Heart left ventricle (tissue), 16 donors: ENCODE results near the gene RGCC. TPM values are rescaled to one million over a fixed set of nuclear protein-coding genes. Genes with fewer than 3 reads are reported as not detected.

Experiments
- ATAC-seq, 4 donors: fragments of 200-7000 bp; cut with Tn5 transposase; one replicate each; pipeline ENCODE4 v1.9.1; 2020 to 2022; ENCODE audit warnings: moderate library complexity in 4 of 4, mild to moderate bottlenecking in 3 of 4, moderate number of reproducible peaks in 1 of 4
- DNase-seq, 5 donors: peaks; one replicate each; pipeline ENCODE4 v3.0.0-alpha.2; 2020
- H3K27ac ChIP-seq, 12 donors: fragments of 200-600 bp; sonication (generic) in 4 of 12; one replicate each; pipeline versions ENCODE4 v1.5.0 to v1.8.0; 2016 to 2022; ENCODE audit warnings: mild to moderate bottlenecking in 2 of 12
- H3K27me3 ChIP-seq, 9 donors: fragments of 200-600 bp; sonication (generic) in 2 of 9; one replicate each; pipeline versions ENCODE4 v1.5.1 to v1.8.0; 2016 to 2022; ENCODE audit warnings: mild to moderate bottlenecking in 3 of 9
- H3K36me3 ChIP-seq, 9 donors: fragments of 200-600 bp; sonication (generic) in 2 of 9; one replicate each; pipeline versions ENCODE4 v1.5.0 to v1.8.0; 2018 to 2022; ENCODE audit warnings: mild to moderate bottlenecking in 2 of 9
- H3K4me1 ChIP-seq, 12 donors: fragments of 200-600 bp; sonication (generic) in 4 of 12; one replicate each; pipeline versions ENCODE4 v1.5.0 to v1.8.0; 2016 to 2022; ENCODE audit warnings: mild to moderate bottlenecking in 3 of 12
- H3K4me3 ChIP-seq, 12 donors: fragments of 200-600 bp; sonication (generic) in 4 of 12; one replicate each; pipeline versions ENCODE4 v1.5.0 to v1.8.0; 2017 to 2022; ENCODE audit warnings: mild to moderate bottlenecking in 9 of 12, moderate library complexity in 4 of 12
- H3K9me3 ChIP-seq, 12 donors: fragments of 200-600 bp; sonication (generic) in 4 of 12; one replicate each; pipeline versions ENCODE4 v1.5.0 to v1.8.0; 2016 to 2022; ENCODE audit warnings: mild to moderate bottlenecking in 1 of 12
- CTCF ChIP-seq, 12 donors: fragments of 200-600 bp; sonication (generic) in 4 of 12; IDR thresholded peaks; one replicate each; pipeline versions ENCODE4 v1.5.0 to v1.8.0; 2018 to 2022; ENCODE audit warnings: antibody characterized with exemption in 12 of 12, mild to moderate bottlenecking in 5 of 12
- POLR2A ChIP-seq, 2 donors: fragments of 450-650 bp; IDR thresholded peaks; one replicate each; pipeline ENCODE4 v1.6.1; 2017; ENCODE audit warnings: antibody characterized with exemption in 2 of 2, mild to moderate bottlenecking in 2 of 2, moderate library complexity in 2 of 2
- WGBS, 4 donors: extraction: QIAGEN DNeasy Blood & Tissue Kit in 2 of 4; methylation state at CpG; one replicate each; pipeline versions ENCODE4 v1.1.5 to v1.1.7; 2013 to 2018; 5-methylcytosine and 5-hydroxymethylcytosine counted together
- intact Hi-C, 10 donors: fragments of 100-400 bp; cut with DNase I; formaldehyde crosslinking; loops; one replicate each; pipeline versions ENCODE4 v1.11.1 to v1.14.2; 2022
- polyA plus RNA-seq, 2 donors: library from polyadenylated mRNA; stranded (reverse); fragments of 200-250 nt; gene quantifications; one replicate each; pipeline ENCODE4 v1.2.3, GENCODE V29; 2013
- total RNA-seq, 9 donors: library from RNA; depleted of rRNA in 2 of 9; stranded (reverse); fragments of >200 nt in 2 of 9; fragmentation: NEBNext Ultra II Directional in 3 of 9; extraction: Animal tissue kit (Norgen Biotek cat#: 25700) in 3 of 9; gene quantifications; one replicate each; pipeline versions ENCODE4 v1.1.0 to v1.2.4, GENCODE V29; 2016 to 2023
- donor health status: ischemic (EF 13 %, LVEDD 7.1; RV severe dilation, severe dysfunction).
- donor health status: healthy with polysubstance abuse.
- donor health status: DM: no; HTN: yes; CAD: no.
- donor health status: DM: no; HTN: no; CAD: no.
- donor health status: ischemic (EF 25% LVEDD 6.9; RV normal size, moderate dysfunction).
- donor health status: ischemic (EF 25% LVEDD 5.7; RV mildly dilated, moderate dysfunction).
- donor health status: healthy.
- donor health status: DM: yes; HTN: yes; CAD: no.
- donor health status: ischemic (EF 35%, LVEDD 5.7; RV mildly dilated, moderate dysfunction).
- donor health status: nonischemic (EF 11% LVEDD 7.7; RV severe dilation, severe dysfunction).
- donor health status: DM: yes; HTN: yes; CAD: no.
- donor health status: PGD.
- donor health status: ischemic (EF 29% LVEDD 5.4; RV normal size, mild dysfunction).
- donor health status: nonischemic (EF 23%, LVEDD 6.1; RV moderate dilation, normal function).

RGCC gene
- total and polyA plus RNA-seq, 11 donors, result 22.9 to 228 (median 48.6) TPM

DNA sequence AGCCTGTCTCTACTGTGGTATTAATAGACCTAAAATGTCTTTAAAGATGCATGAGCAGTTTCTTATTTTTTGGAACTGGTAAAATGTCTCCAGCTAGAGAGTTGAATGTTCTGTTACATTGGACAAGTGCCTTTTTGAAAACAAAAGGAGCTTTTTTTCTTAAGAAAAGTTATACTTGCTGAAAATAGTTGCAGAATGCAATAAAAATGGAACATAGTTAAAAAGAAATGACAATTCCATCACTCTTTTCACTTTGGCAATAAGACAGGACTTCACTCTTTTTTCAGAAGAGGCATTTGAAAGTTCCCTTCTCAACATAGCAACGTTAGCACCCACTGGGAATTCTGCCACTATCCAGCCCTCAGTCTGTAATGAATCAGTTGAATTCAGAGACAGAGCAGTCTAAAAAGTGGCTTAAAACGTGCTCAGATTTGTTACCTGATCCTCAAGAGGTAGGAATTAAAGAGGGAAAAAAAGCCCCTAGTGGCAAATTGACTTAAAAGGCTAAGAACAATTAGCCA lies 10.1 kb downstream of the RGCC start:
- Histone ChIP-seq H3K9me3 (no peaks in the 10 kb centered on the region), H3K27ac (peak overlapping the region in 7 of 12 donors; percentile 7 to 90 (median 24)), H3K36me3 (peaks cover 0 to 71% (median 49%) of the 10 kb centered on the region in 9 donors), H3K4me1 (peaks cover 0 to 50% (median 25%) of the 10 kb centered on the region in 12 donors), H3K27me3 (no peaks in the 10 kb centered on the region), H3K4me3 (no peak overlapping the region)
- ATAC-seq (no peak), DNase-seq (no peak)
- TF ChIP-seq POLR2A (IDR thresholded peaks at IDR 0.05) (no peak), CTCF (IDR thresholded peaks at IDR 0.05) (no peak)
- intact Hi-C loops, result loop anchor here in 1 of 10 donors (10.0 kb wide), 2 partner anchors 77 to 177 kb away; no protein-coding TSS in a partner anchor
- 20 to 39% (median 31%) methylated on average over 2 of the region's 2 CpGs for WGBS, 4 donors

DNA sequence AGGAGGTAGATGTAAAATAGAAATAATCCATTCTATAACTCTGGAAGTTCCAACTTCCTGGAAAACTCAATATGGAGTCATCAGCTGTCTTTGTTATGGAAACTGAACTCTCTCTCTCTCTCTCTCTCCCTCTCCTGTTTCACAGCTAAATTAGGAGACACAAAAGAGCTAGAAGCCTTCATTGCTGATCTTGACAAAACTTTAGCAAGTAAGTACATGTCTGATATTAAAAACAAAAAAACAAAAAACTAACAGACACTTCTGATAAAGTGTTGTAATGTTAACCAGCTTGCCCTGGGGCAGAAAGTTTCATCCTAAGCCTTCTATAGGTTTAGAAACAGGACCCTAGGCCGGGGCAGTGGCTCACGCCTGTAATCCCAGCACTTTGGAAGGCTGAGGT lies 11.3 kb downstream of the RGCC start:
- Histone ChIP-seq H3K9me3 (peaks cover 0 to 5% (median 0%) of the 10 kb centered on the region in 12 donors), H3K4me3 (no peak overlapping the region), H3K27ac (no peak overlapping the region), H3K4me1 (peaks cover 0 to 45% (median 24%) of the 10 kb centered on the region in 12 donors), H3K36me3 (peaks cover 0 to 67% (median 47%) of the 10 kb centered on the region in 9 donors), H3K27me3 (no peaks in the 10 kb centered on the region)
- intact Hi-C loops, result loop anchor here in 1 of 10 donors (10.0 kb wide), 2 partner anchors 76 to 176 kb away; no protein-coding TSS in a partner anchor
- DNase-seq (no peak), ATAC-seq (no peak)
- WGBS, 4 donors, result 94 to 98% (median 96%) methylated on average over 2 of the region's 2 CpGs
- TF ChIP-seq POLR2A (IDR thresholded peaks at IDR 0.05) (no peak), CTCF (IDR thresholded peaks at IDR 0.05) (no peak)

GRCh38 chr13:41470196-41470595 lies 12.8 kb downstream of the RGCC start:
- Histone ChIP-seq H3K4me1 (peaks cover 0 to 29% (median 10%) of the 10 kb centered on the region in 12 donors), H3K36me3 (peaks cover 0 to 61% (median 47%) of the 10 kb centered on the region in 9 donors), H3K27ac (no peak overlapping the region), H3K4me3 (no peak overlapping the region), H3K27me3 (no peaks in the 10 kb centered on the region), H3K9me3 (peaks cover 0 to 11% (median 0%) of the 10 kb centered on the region in 12 donors)
- ATAC-seq (no peak), DNase-seq (no peak)
- TF ChIP-seq POLR2A (IDR thresholded peaks at IDR 0.05) (no peak), CTCF (IDR thresholded peaks at IDR 0.05) (no peak)
- intact Hi-C loops, result no loop called here
- 82 to 87% (median 85%) methylated on average over 4 of the region's 4 CpGs for WGBS, 4 donors

DNA sequence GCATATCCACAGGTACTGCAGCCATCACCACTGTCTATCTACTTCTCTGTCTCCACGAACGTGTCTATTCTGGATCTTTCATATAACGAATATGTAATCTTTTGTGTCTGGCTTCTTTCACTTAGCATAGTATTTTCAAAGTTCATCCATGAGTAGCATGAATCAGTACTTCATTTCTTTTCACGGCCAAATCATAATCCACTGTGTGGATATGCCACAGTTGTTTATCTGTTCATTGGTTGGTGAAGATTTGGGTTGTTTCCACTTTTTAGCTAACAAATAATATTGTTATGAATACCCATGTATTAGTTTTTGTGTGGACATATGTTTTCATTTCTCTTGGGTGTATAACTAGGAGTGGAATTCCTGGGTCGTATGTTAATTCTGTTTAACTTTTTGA lies 14.4 kb downstream of the RGCC start:
- Histone ChIP-seq H3K27me3 (no peaks in the 10 kb centered on the region), H3K36me3 (peaks cover 0 to 50% (median 43%) of the 10 kb centered on the region in 9 donors), H3K9me3 (peaks cover 0 to 14% (median 0%) of the 10 kb centered on the region in 12 donors), H3K4me1 (peaks cover 0 to 15% (median 8%) of the 10 kb centered on the region in 12 donors), H3K4me3 (no peak overlapping the region), H3K27ac (no peak overlapping the region)
- DNase-seq (no peak), ATAC-seq (no peak)
- intact Hi-C loops, result no loop called here
- 81 to 87% (median 82%) methylated on average over 5 of the region's 5 CpGs for WGBS, 4 donors
- TF ChIP-seq CTCF (IDR thresholded peaks at IDR 0.05) (no peak), POLR2A (IDR thresholded peaks at IDR 0.05) (no peak)
